Ishikawa (cell line): ENCODE measurements around the gene RFT1.

Experiments used
- CEBPB ChIP-seq: IDR thresholded peaks from 2 replicates; pipeline ENCODE4 v1.6.1; 2012
- EP300 ChIP-seq: IDR thresholded peaks from 2 replicates; pipeline ENCODE4 v1.6.1; 2012; ENCODE audit warnings: borderline replicate concordance
- FOXM1 ChIP-seq: IDR thresholded peaks from 2 replicates; pipeline ENCODE4 v1.6.1; 2012; ENCODE audit warnings: low read depth, borderline replicate concordance
- NFIC ChIP-seq: IDR thresholded peaks from 2 replicates; pipeline ENCODE4 v1.6.1; 2012
- RAD21 ChIP-seq: IDR thresholded peaks from 2 replicates; pipeline ENCODE4 v1.6.1; 2012; ENCODE audit warnings: low read depth
- REST ChIP-seq: IDR thresholded peaks from 2 replicates; pipeline ENCODE4 v1.6.1; 2012; ENCODE audit warnings: low read depth, mild to moderate bottlenecking
- TAF1 ChIP-seq: IDR thresholded peaks from 2 replicates; pipeline ENCODE4 v1.6.1; 2012; ENCODE audit warnings: low read depth, mild to moderate bottlenecking
- YY1 ChIP-seq: IDR thresholded peaks from 2 replicates; pipeline ENCODE4 v1.6.1; 2012; ENCODE audit warnings: low read depth
- TF ChIP-seq, protein P1 (sequence below): IDR thresholded peaks from 2 replicates; pipeline ENCODE4 v1.6.1; 2012
- TF ChIP-seq, protein P2 (sequence below): IDR thresholded peaks from 2 replicates; pipeline ENCODE4 v1.6.1; 2012

- TF ChIP-seq REST (no peak), YY1 (no peak), RAD21 (no peak), EP300 (no peak), NFIC (no peak), FOXM1 (no peak), TAF1 (no peak), CEBPB (no peak)
- TF ChIP-seq, protein P1, sequence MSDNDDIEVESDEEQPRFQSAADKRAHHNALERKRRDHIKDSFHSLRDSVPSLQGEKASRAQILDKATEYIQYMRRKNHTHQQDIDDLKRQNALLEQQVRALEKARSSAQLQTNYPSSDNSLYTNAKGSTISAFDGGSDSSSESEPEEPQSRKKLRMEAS: no peak
- TF ChIP-seq, protein P2, sequence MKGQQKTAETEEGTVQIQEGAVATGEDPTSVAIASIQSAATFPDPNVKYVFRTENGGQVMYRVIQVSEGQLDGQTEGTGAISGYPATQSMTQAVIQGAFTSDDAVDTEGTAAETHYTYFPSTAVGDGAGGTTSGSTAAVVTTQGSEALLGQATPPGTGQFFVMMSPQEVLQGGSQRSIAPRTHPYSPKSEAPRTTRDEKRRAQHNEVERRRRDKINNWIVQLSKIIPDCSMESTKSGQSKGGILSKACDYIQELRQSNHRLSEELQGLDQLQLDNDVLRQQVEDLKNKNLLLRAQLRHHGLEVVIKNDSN: no peak
Measured at GRCh38 chr3:53092216-53092615, 38.0 kb downstream of the RFT1 start.
